ENCODE data around the gene PIK3C2A. TPM values are rescaled to one million over a fixed set of nuclear protein-coding genes. Genes with fewer than 3 reads are reported as not detected.

The PIK3C2A gene
- total RNA-seq, 1 donor, result 44.9 TPM

DNA sequence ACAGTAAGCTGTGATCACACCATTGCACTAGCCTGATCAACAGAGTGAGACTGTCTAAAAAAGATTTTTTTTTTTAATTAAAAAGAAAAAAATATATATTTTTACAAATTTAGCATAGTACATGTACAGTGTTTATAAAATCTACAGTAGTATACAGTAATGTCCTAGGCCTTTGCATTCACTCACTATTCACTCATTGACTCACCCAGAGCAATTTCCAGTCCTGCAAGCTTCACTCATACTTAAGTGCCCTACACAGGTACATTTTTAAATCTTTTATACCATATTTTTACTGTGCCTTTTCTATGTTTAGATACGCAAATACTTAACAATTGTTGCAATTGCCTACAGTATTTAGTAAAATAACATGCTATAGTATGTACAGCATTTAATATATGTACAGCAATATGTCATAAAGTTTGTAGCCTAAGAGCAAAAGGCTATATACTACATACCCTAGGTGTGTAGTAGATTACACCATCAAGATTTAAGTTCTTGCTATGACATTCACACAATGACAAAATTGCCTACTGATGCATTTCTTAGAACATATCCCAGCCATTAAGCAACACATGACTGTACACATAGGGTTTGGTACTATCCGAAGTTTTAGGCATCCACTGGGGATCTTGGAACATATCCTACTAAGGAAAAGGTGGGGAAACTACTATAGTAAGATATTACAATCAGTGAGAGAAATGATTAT is 22.8 kb downstream of the PIK3C2A start:
- Histone ChIP-seq H3K9me3 (ENCODE audit: low read depth, low read length) (no peaks in the 10 kb centered on the region), H3K4me3 (ENCODE audit: low read length) (no peak overlapping the region), H3K4me1 (ENCODE audit: insufficient read depth, low read length) (no peaks in the 10 kb centered on the region), H3K27me3 (ENCODE audit: insufficient read depth, low read length) (no peaks in the 10 kb centered on the region)

DNA sequence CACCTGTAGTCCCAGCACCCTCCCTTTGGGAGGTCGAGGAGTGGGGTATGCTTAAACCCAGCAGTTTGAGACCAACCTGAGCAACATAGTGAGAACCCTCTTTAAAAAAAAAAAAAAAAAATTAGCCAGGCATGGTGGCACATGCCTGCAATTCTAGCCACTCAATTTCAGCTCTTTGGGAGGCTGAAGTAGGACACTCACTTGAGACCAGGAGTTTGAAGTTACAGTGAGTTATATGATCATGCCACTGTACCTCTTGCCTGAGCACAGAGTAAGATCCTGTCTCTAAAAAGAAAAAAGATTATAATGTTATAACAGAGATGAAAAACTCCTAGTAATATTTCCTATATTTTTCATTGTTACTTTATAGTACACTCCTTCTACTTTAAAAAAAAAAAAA is 23.9 kb downstream of the PIK3C2A start:
- no peaks in the 10 kb centered on the region for H3K4me1 ChIP-seq (ENCODE audit: insufficient read depth, low read length)
- H3K27me3 ChIP-seq (ENCODE audit: insufficient read depth, low read length), result no peaks in the 10 kb centered on the region
- H3K9me3 ChIP-seq (ENCODE audit: low read depth, low read length), result no peaks in the 10 kb centered on the region
- no peak overlapping the region for H3K4me3 ChIP-seq (ENCODE audit: low read length)

DNA sequence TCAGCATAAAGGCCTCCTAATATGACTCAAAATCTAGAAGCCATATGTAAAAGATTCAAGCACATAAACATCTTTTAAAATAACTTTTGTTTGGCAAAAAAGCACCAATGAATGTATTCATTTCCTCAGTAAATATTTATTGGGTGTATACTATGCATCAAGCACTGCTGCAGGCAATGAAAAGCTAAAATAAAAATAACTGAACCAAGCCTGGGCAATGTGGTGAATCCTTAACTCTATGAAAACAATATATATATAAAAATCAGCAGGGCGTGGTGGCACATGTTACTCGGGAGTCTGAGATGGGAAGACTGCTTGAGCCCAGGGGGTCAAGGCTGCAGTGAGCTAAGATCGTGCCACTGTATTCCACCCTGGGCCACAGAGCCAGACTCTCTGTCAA is 27.8 kb downstream of the PIK3C2A start:
- Histone ChIP-seq H3K4me3 (ENCODE audit: low read length) (no peak overlapping the region), H3K27me3 (ENCODE audit: insufficient read depth, low read length) (no peaks in the 10 kb centered on the region), H3K9me3 (ENCODE audit: low read depth, low read length) (no peaks in the 10 kb centered on the region), H3K4me1 (ENCODE audit: insufficient read depth, low read length) (no peaks in the 10 kb centered on the region)

DNA sequence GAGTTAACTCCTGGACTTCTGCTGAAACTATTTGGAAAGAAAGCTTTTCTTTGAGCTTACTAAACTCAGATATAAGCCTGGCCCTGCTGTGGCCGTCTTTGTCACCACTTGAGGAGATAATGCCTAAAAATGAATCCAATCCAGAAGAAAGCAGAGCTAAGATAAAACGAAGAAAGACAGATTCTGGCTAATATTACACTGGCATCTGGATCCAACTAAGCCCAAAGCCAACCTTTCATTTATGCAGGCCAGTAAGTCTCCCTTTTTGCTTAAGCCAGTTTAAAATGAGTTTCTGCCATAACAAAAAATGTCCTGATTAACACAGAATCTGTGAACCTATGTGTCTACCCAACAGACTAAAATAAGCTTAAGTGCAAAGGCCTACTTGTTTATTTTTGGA is 34.5 kb downstream of the PIK3C2A start:
- Histone ChIP-seq H3K4me3 (ENCODE audit: low read length) (no peak overlapping the region), H3K27me3 (ENCODE audit: insufficient read depth, low read length) (no peaks in the 10 kb centered on the region), H3K4me1 (ENCODE audit: insufficient read depth, low read length) (no peaks in the 10 kb centered on the region), H3K9me3 (ENCODE audit: low read depth, low read length) (no peaks in the 10 kb centered on the region)

DNA sequence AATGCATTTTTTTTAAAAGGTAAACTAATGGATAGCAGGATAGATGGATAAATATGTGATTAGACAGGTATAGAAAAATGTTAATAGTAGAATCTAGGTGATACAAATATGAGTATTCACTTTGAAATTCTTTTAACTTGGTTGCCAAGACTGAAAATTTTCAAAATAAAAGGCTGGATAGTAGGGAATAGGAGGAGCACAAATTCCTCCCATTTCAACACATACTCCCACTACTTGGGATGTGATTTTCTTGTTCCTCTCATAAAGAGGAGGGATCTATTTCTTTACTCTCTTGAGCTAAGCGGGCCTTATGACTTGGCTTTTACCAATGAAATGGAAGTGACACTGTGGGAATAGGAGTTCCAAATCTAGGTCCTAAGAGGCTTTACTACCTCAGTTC is 35.9 kb downstream of the PIK3C2A start:
- Histone ChIP-seq H3K9me3 (ENCODE audit: low read depth, low read length) (no peaks in the 10 kb centered on the region), H3K4me1 (ENCODE audit: insufficient read depth, low read length) (no peaks in the 10 kb centered on the region), H3K4me3 (ENCODE audit: low read length) (no peak overlapping the region), H3K27me3 (ENCODE audit: insufficient read depth, low read length) (no peaks in the 10 kb centered on the region)

GRCh38 chr11:17171343-17171742 is 36.4 kb downstream of the PIK3C2A start:
- Histone ChIP-seq H3K9me3 (ENCODE audit: low read depth, low read length) (no peaks in the 10 kb centered on the region), H3K4me1 (ENCODE audit: insufficient read depth, low read length) (no peaks in the 10 kb centered on the region), H3K27me3 (ENCODE audit: insufficient read depth, low read length) (no peaks in the 10 kb centered on the region), H3K4me3 (ENCODE audit: low read length) (no peak overlapping the region)

DNA sequence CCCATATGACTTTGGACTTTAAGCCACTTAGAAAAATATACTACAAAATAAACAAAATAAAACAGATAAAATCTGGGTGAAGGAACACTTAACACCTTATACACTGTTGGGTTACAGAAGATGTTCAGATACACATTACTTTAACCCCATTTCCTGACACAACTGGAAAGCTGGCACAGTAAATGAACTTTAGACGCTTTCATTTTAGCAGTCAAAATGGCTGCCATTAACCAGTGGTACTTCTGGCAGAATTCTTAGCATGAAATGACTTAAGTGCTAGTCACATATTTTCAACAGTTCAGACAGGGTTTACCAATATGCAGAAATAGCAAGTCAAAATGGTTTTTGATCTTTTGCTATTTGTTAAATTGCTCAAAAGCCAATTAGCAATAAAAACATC is 37.9 kb downstream of the PIK3C2A start:
- H3K9me3 ChIP-seq (ENCODE audit: low read depth, low read length), result no peaks in the 10 kb centered on the region
- H3K27me3 ChIP-seq (ENCODE audit: insufficient read depth, low read length), result no peaks in the 10 kb centered on the region
- peaks cover 9% of the 10 kb centered on the region for H3K4me1 ChIP-seq (ENCODE audit: insufficient read depth, low read length)
- no peak overlapping the region for H3K4me3 ChIP-seq (ENCODE audit: low read length)

- Histone ChIP-seq H3K9me3 (ENCODE audit: low read depth, low read length) (no peaks in the 10 kb centered on the region), H3K4me3 (ENCODE audit: low read length) (no peak overlapping the region), H3K27me3 (ENCODE audit: insufficient read depth, low read length) (no peaks in the 10 kb centered on the region), H3K4me1 (ENCODE audit: insufficient read depth, low read length) (peaks cover 47% of the 10 kb centered on the region)
Measured at GRCh38 chr11:17165247-17165890, 42.4 kb downstream of the PIK3C2A start.

DNA sequence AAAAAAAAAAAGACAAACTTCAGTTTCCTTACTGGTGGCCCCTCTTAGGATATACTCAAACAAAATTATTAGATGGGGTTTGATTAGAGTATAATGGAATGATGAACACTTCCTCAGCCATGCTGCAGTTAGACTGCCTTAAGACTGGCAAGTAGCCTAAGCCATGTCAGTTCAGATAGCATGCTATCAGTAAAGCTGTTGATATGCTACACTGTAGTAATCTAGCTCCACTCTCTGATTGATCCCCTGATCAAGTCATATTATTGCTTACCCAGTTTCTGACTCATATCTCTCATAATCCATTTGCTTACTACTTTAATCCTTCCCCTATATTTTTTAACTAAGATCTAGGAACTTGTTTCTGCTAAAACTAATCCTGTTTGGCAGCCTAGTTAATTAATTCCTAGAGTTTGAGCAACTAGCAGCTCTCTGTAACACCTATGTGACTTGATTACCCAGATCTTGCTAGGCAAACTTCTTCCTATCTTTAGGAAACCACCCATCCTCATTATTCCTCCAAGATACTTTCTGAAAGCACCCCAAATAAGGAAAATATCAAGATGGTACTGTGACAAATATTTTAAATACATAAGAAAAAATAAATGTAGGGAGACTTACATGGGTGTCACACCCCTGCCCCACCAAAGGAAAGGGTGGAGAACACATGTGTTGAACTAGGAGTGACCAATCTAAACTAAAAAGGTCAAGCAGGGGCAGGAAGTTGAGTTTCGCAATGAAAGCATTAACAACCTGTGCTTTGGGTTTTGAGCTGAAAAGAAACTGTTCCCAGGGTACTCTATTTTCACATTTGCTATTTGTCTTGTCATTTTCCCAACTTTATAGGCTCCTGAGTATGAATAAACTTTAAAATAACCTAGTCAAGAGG is 43.2 kb downstream of the PIK3C2A start:
- Histone ChIP-seq H3K27me3 (ENCODE audit: insufficient read depth, low read length) (no peaks in the 10 kb centered on the region), H3K4me1 (ENCODE audit: insufficient read depth, low read length) (peaks cover 49% of the 10 kb centered on the region), H3K4me3 (ENCODE audit: low read length) (no peak overlapping the region), H3K9me3 (ENCODE audit: low read depth, low read length) (no peaks in the 10 kb centered on the region)

GRCh38 chr11:17163736-17164135 is 44.0 kb downstream of the PIK3C2A start:
- no peaks in the 10 kb centered on the region for H3K9me3 ChIP-seq (ENCODE audit: low read depth, low read length)
- no peak overlapping the region for H3K4me3 ChIP-seq (ENCODE audit: low read length)
- no peaks in the 10 kb centered on the region for H3K27me3 ChIP-seq (ENCODE audit: insufficient read depth, low read length)
- H3K4me1 ChIP-seq (ENCODE audit: insufficient read depth, low read length), result peaks cover 49% of the 10 kb centered on the region

GRCh38 chr11:17163291-17163690 is 44.5 kb downstream of the PIK3C2A start:
- Histone ChIP-seq H3K27me3 (ENCODE audit: insufficient read depth, low read length) (no peaks in the 10 kb centered on the region), H3K4me1 (ENCODE audit: insufficient read depth, low read length) (peaks cover 49% of the 10 kb centered on the region), H3K9me3 (ENCODE audit: low read depth, low read length) (no peaks in the 10 kb centered on the region), H3K4me3 (ENCODE audit: low read length) (no peak overlapping the region)

- H3K4me1 ChIP-seq (ENCODE audit: insufficient read depth, low read length), result peaks cover 49% of the 10 kb centered on the region
- H3K27me3 ChIP-seq (ENCODE audit: insufficient read depth, low read length), result no peaks in the 10 kb centered on the region
- H3K4me3 ChIP-seq (ENCODE audit: low read length), result no peak overlapping the region
- H3K9me3 ChIP-seq (ENCODE audit: low read depth, low read length), result no peaks in the 10 kb centered on the region
Measured at GRCh38 chr11:17162376-17162775, 45.4 kb downstream of the PIK3C2A start.

GRCh38 chr11:17161515-17161914 is 46.3 kb downstream of the PIK3C2A start:
- Histone ChIP-seq H3K4me3 (ENCODE audit: low read length) (no peak overlapping the region), H3K9me3 (ENCODE audit: low read depth, low read length) (no peaks in the 10 kb centered on the region), H3K27me3 (ENCODE audit: insufficient read depth, low read length) (no peaks in the 10 kb centered on the region), H3K4me1 (ENCODE audit: insufficient read depth, low read length) (peaks cover 49% of the 10 kb centered on the region)

- H3K27me3 ChIP-seq (ENCODE audit: insufficient read depth, low read length), result no peaks in the 10 kb centered on the region
- H3K4me1 ChIP-seq (ENCODE audit: insufficient read depth, low read length), result peaks cover 35% of the 10 kb centered on the region
- H3K4me3 ChIP-seq (ENCODE audit: low read length), result no peak overlapping the region
- H3K9me3 ChIP-seq (ENCODE audit: low read depth, low read length), result no peaks in the 10 kb centered on the region
Measured at GRCh38 chr11:17159441-17159840, 48.3 kb downstream of the PIK3C2A start.

All from mononuclear cell (primary cell).